WTC11 (cell line): ENCODE measurements around the gene SYCP3. TPM values are rescaled to one million over a fixed set of nuclear protein-coding genes. Genes with fewer than 3 reads are reported as not detected.

Experiments used
- ATAC-seq: fragments of 200-7000 bp; cut with Tn5 transposase; 2 replicates; pipeline ENCODE4 v1.10.0; 2021; ENCODE audit warnings: mild to moderate bottlenecking, moderate library complexity
- CTCF ChIA-PET: fragments of 300-600 bp; sonication (Branson Sonifier 250); formaldehyde crosslinking; loops from one replicate; lab custom pipeline; 2021; ENCODE audit warnings: antibody characterized with exemption; lab: Charles Lee
- POLR2A ChIA-PET: fragments of 350-600 bp; sonication (Branson Sonifier 250); formaldehyde crosslinking; loops from one replicate; lab custom pipeline; 2021; ENCODE audit warnings: antibody characterized with exemption; lab: Charles Lee
- DNase-seq: peaks from one replicate; pipeline ENCODE4 v3.0.0; 2021; ENCODE audit warnings: low spot score
- H3K27ac Mint-ChIP-seq: 2 replicates; pipeline ENCODE4 v1.8.0; 2021; ENCODE audit warnings: mixed read lengths
- H3K27me3 Mint-ChIP-seq: 2 replicates; pipeline ENCODE4 v1.8.0; 2021; ENCODE audit warnings: low read depth, mild to moderate bottlenecking, moderate library complexity, mixed read lengths
- H3K36me3 Mint-ChIP-seq: 2 replicates; pipeline ENCODE4 v1.8.0; 2021; ENCODE audit warnings: mixed read lengths
- H3K4me1 Mint-ChIP-seq: 2 replicates; pipeline ENCODE4 v1.8.0; 2022; ENCODE audit warnings: mixed read lengths
- H3K4me3 Mint-ChIP-seq: 2 replicates; pipeline ENCODE4 v1.8.0; 2021; ENCODE audit warnings: mild to moderate bottlenecking, moderate library complexity, mixed read lengths
- H3K9me3 Mint-ChIP-seq: 2 replicates; pipeline ENCODE4 v1.8.0; 2021; ENCODE audit warnings: mixed read lengths
- CDX4 ChIP-seq: fragments of 250-450 bp; sonication (Bioruptor Pico); IDR thresholded peaks from 2 replicates; pipeline ENCODE4 v1.9.0; 2021; ENCODE audit warnings: moderate library complexity, mild to moderate bottlenecking, inconsistent platforms, borderline replicate concordance
- E2F1 ChIP-seq: sonication (generic); formaldehyde crosslinking; IDR thresholded peaks from 2 replicates; pipeline ENCODE4 v1.8.0; 2022; ENCODE audit warnings: mild to moderate bottlenecking, missing genetic modification reagents
- E2F5 ChIP-seq: sonication (generic); formaldehyde crosslinking; IDR thresholded peaks from 2 replicates; pipeline ENCODE4 v1.8.1; 2022; ENCODE audit warnings: mild to moderate bottlenecking, moderate library complexity, missing genetic modification reagents
- FOXJ3 ChIP-seq: sonication (generic); formaldehyde crosslinking; IDR thresholded peaks from 2 replicates; pipeline ENCODE4 v1.9.0; 2021; ENCODE audit warnings: missing genetic modification reagents, mild to moderate bottlenecking, borderline replicate concordance
- HMGA2 ChIP-seq: fragments of 250-450 bp; sonication (Bioruptor Pico); IDR thresholded peaks from 2 replicates; pipeline ENCODE4 v1.4.0; 2021; ENCODE audit warnings: mild to moderate bottlenecking, moderate library complexity
- JUN ChIP-seq: sonication (generic); formaldehyde crosslinking; IDR thresholded peaks from 2 replicates; pipeline ENCODE4 v1.8.0; 2023; ENCODE audit warnings: mild to moderate bottlenecking, missing genetic modification reagents
- MXD4 ChIP-seq: fragments of 250-450 bp; sonication (Bioruptor Pico); IDR thresholded peaks from 2 replicates; pipeline ENCODE4 v1.8.0; 2021; ENCODE audit warnings: mild to moderate bottlenecking, moderate library complexity, borderline replicate concordance
- NR2C2 ChIP-seq: sonication (generic); formaldehyde crosslinking; IDR thresholded peaks from 2 replicates; pipeline ENCODE4 v1.8.0; 2022; ENCODE audit warnings: mild to moderate bottlenecking, missing genetic modification reagents
- OVOL2 ChIP-seq: fragments of 250-450 bp; sonication (Bioruptor Pico); IDR thresholded peaks from 2 replicates; pipeline ENCODE4 v1.9.0; 2021; ENCODE audit warnings: mild to moderate bottlenecking, borderline replicate concordance
- SMAD4 ChIP-seq: sonication (generic); formaldehyde crosslinking; IDR thresholded peaks from 2 replicates; pipeline ENCODE4 v1.8.0; 2022; ENCODE audit warnings: mild to moderate bottlenecking, missing genetic modification reagents
- TCF7 ChIP-seq: sonication (generic); formaldehyde crosslinking; IDR thresholded peaks from 2 replicates; pipeline ENCODE4 v1.8.0; 2022; ENCODE audit warnings: mild to moderate bottlenecking, low read depth, missing genetic modification reagents, moderate library complexity
- ZNF138 ChIP-seq: sonication (generic); formaldehyde crosslinking; conservative IDR thresholded peaks from 2 replicates; pipeline ENCODE4 v1.8.1; 2022; ENCODE audit warnings: mild to moderate bottlenecking, moderate library complexity, missing genetic modification reagents
- ZNF416 ChIP-seq: fragments of 250-450 bp; sonication (Bioruptor Pico); IDR thresholded peaks from 2 replicates; pipeline ENCODE4 v1.9.0; 2021; ENCODE audit warnings: mild to moderate bottlenecking, inconsistent platforms
- ZNF671 ChIP-seq: fragments of 250-450 bp; sonication (Bioruptor Pico); IDR thresholded peaks from 2 replicates; pipeline ENCODE4 v1.8.0; 2021; ENCODE audit warnings: mild to moderate bottlenecking
- ZSCAN18 ChIP-seq: fragments of 250-450 bp; sonication (Bioruptor Pico); IDR thresholded peaks from 2 replicates; pipeline ENCODE4 v2.1.2; 2022; ENCODE audit warnings: mild to moderate bottlenecking, moderate library complexity
- total RNA-seq: library from RNA; stranded (reverse); gene quantifications from 3 replicates; pipeline ENCODE4 v1.2.3, GENCODE V29; 2021
- TF ChIP-seq, protein P1 (sequence below): sonication (generic); formaldehyde crosslinking; IDR thresholded peaks from 2 replicates; pipeline ENCODE4 v1.8.0; 2023; ENCODE audit warnings: mild to moderate bottlenecking, missing genetic modification reagents
- TF ChIP-seq, protein P2 (sequence below): sonication (generic); formaldehyde crosslinking; IDR thresholded peaks from 2 replicates; pipeline ENCODE4 v1.8.0; 2023; ENCODE audit warnings: missing genetic modification reagents, mild to moderate bottlenecking, borderline replicate concordance

SYCP3 gene
- total RNA-seq, 1 experiment from 2014 or later, result 0.15 TPM

- Mint-ChIP-seq H3K4me3 (no peak overlapping the region), H3K9me3 (no peaks in the 10 kb centered on the region), H3K27ac (no peak overlapping the region), H3K27me3 (no peaks in the 10 kb centered on the region), H3K36me3 (peaks cover 3% of the 10 kb centered on the region), H3K4me1 (0 out of 2 replicates have a peak, but pooled peaks cover 3% of the 10 kb centered on the region)
- DNase-seq, result no peak
- ATAC-seq, result no peak
- POLR2A ChIA-PET, result no interaction called here
- no peak for TF ChIP-seq MXD4 (CRISPR knock-in tag)
- CTCF ChIA-PET, result no interaction called here
Observed at GRCh38 chr12:101782273-101782731, 43.0 kb upstream of the SYCP3 start.

DNA sequence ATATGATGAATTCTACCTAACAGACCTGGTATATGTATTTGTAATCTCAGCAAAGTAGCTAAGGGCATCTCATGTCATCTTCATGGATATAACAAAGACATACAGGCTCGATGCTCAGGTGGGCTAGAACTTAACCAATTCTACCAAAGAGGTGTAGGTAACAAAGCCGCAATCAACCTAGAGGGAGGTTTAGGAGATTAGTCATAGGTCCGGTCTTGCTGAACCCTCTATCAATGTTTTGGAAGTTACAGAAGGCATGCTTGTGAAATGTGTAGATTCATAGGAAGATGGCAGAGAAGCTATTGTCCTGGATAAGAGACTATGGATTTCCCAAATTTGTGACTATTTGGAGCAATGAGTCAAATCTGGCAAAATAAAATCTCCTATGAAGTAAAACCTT is 42.6 kb upstream of the SYCP3 start:
- ChIA-PET CTCF (no interaction called here), POLR2A (no interaction called here)
- Mint-ChIP-seq H3K36me3 (peaks cover 3% of the 10 kb centered on the region), H3K27ac (no peak overlapping the region), H3K9me3 (no peaks in the 10 kb centered on the region), H3K4me1 (0 out of 2 replicates have a peak, but pooled peaks cover 3% of the 10 kb centered on the region), H3K4me3 (no peak overlapping the region), H3K27me3 (no peaks in the 10 kb centered on the region)
- ATAC-seq (no peak), DNase-seq (no peak)
- TF ChIP-seq E2F1 (CRISPR knock-in tag) (no peak), ZNF138 (CRISPR knock-in tag) (no peak), NR2C2 (no peak), E2F5 (CRISPR knock-in tag) (no peak), ZSCAN18 (CRISPR knock-in tag) (no peak), TCF7 (CRISPR knock-in tag) (no peak), FOXJ3 (CRISPR knock-in tag) (no peak), SMAD4 (CRISPR knock-in tag) (no peak)

DNA sequence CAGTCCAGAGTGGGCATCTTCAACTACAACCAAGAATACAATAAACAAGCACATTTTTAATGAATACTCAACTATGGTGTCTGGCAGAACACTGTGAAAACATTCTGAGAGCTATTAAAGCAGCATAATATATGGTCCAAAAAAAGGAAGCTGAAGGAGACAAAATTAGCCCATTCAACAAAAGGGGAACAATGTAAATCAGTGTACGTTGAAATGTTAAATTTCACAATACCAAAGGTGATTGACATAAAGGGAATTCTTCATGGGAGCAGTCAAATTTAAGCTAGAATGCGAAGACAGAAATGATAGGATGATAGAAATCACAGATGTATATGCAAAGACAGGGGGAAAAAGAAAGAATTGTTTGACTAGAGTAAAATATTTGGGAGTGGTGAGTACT is 41.3 kb upstream of the SYCP3 start:
- TF ChIP-seq OVOL2 (CRISPR knock-in tag) (no peak), JUN (no peak), ZNF671 (CRISPR knock-in tag) (no peak)
- no peaks in the 10 kb centered on the region for H3K27me3 Mint-ChIP-seq
- no peaks in the 10 kb centered on the region for H3K9me3 Mint-ChIP-seq
- POLR2A ChIA-PET, result interaction anchor here (1.1 kb wide), 1 partner anchor 59 kb away, joined by 4 read pairs; no protein-coding TSS in a partner anchor
- DNase-seq (no peak), ATAC-seq (no peak)
- H3K4me3 Mint-ChIP-seq, result no peak overlapping the region
- H3K4me1 Mint-ChIP-seq, result 0 out of 2 replicates have a peak, but pooled peaks cover 3% of the 10 kb centered on the region
- no peak overlapping the region for H3K27ac Mint-ChIP-seq
- peaks cover 3% of the 10 kb centered on the region for H3K36me3 Mint-ChIP-seq
- CTCF ChIA-PET, result interaction anchor here (1.7 to 2.2 kb wide), 4 partner anchors 21 to 50 kb away, joined by 5 to 8 read pairs (median 6); partner anchors contain the start of gene GNPTAB

DNA sequence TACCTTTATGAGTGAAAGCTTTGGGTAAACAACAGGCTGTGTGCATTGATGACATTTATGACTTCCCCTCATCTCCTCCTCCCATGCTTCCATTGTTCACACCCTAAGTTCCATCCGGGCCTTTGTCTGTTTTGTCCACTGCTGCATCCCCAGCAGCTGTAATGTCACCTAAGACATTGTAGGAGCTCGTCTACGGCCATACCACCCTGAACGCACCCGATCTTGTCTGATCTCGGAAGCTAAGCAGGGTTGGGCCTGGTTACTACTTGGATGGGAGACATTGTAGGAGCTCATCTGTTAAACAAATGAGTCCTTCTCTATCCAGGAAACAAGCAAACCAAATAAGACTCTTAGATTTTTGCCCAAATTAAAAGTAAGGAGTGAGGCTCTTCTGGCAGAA is 40.4 kb upstream of the SYCP3 start:
- H3K4me1 Mint-ChIP-seq, result 0 out of 2 replicates have a peak, but pooled peaks cover 3% of the 10 kb centered on the region
- ChIA-PET POLR2A (no interaction called here), CTCF (interaction anchor here (0.7 to 2.2 kb wide), 5 partner anchors 20 to 60 kb away, joined by 4 to 8 read pairs (median 6); partner anchors contain the start of gene GNPTAB)
- H3K27me3 Mint-ChIP-seq, result no peaks in the 10 kb centered on the region
- DNase-seq (no peak), ATAC-seq (no peak)
- TF ChIP-seq, protein P1, sequence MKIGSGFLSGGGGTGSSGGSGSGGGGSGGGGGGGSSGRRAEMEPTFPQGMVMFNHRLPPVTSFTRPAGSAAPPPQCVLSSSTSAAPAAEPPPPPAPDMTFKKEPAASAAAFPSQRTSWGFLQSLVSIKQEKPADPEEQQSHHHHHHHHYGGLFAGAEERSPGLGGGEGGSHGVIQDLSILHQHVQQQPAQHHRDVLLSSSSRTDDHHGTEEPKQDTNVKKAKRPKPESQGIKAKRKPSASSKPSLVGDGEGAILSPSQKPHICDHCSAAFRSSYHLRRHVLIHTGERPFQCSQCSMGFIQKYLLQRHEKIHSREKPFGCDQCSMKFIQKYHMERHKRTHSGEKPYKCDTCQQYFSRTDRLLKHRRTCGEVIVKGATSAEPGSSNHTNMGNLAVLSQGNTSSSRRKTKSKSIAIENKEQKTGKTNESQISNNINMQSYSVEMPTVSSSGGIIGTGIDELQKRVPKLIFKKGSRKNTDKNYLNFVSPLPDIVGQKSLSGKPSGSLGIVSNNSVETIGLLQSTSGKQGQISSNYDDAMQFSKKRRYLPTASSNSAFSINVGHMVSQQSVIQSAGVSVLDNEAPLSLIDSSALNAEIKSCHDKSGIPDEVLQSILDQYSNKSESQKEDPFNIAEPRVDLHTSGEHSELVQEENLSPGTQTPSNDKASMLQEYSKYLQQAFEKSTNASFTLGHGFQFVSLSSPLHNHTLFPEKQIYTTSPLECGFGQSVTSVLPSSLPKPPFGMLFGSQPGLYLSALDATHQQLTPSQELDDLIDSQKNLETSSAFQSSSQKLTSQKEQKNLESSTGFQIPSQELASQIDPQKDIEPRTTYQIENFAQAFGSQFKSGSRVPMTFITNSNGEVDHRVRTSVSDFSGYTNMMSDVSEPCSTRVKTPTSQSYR (CRISPR knock-in tag), result no peak
- TF ChIP-seq CDX4 (no peak), HMGA2 (CRISPR knock-in tag) (no peak), ZNF416 (CRISPR knock-in tag) (no peak)
- TF ChIP-seq, protein P2, sequence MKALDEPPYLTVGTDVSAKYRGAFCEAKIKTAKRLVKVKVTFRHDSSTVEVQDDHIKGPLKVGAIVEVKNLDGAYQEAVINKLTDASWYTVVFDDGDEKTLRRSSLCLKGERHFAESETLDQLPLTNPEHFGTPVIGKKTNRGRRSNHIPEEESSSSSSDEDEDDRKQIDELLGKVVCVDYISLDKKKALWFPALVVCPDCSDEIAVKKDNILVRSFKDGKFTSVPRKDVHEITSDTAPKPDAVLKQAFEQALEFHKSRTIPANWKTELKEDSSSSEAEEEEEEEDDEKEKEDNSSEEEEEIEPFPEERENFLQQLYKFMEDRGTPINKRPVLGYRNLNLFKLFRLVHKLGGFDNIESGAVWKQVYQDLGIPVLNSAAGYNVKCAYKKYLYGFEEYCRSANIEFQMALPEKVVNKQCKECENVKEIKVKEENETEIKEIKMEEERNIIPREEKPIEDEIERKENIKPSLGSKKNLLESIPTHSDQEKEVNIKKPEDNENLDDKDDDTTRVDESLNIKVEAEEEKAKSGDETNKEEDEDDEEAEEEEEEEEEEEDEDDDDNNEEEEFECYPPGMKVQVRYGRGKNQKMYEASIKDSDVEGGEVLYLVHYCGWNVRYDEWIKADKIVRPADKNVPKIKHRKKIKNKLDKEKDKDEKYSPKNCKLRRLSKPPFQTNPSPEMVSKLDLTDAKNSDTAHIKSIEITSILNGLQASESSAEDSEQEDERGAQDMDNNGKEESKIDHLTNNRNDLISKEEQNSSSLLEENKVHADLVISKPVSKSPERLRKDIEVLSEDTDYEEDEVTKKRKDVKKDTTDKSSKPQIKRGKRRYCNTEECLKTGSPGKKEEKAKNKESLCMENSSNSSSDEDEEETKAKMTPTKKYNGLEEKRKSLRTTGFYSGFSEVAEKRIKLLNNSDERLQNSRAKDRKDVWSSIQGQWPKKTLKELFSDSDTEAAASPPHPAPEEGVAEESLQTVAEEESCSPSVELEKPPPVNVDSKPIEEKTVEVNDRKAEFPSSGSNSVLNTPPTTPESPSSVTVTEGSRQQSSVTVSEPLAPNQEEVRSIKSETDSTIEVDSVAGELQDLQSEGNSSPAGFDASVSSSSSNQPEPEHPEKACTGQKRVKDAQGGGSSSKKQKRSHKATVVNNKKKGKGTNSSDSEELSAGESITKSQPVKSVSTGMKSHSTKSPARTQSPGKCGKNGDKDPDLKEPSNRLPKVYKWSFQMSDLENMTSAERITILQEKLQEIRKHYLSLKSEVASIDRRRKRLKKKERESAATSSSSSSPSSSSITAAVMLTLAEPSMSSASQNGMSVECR, result no peak
- no peaks in the 10 kb centered on the region for H3K9me3 Mint-ChIP-seq
- H3K4me3 Mint-ChIP-seq, result no peak overlapping the region
- H3K27ac Mint-ChIP-seq, result no peak overlapping the region
- peaks cover 3% of the 10 kb centered on the region for H3K36me3 Mint-ChIP-seq
